ENCODE results near the gene CTSA. TPM values are rescaled to one million over a fixed set of nuclear protein-coding genes. Genes with fewer than 3 reads are reported as not detected.

The CTSA gene
- total and polyA plus RNA-seq, 9 of the 15 experiments (the other 6 are each of a cell fraction or from before 2014, with no cell fraction given): 8.8 to 61.7 (median 28.3) TPM

- no peak for TF ChIP-seq ZNF407 (IDR thresholded peaks at IDR 0.05; ENCODE audit: low read depth)
- TF ChIP-seq TCF3 (CRISPR knock-in tag; IDR thresholded peaks at IDR 0.05): no peak
- no peak for TF ChIP-seq LCOR (CRISPR knock-in tag; IDR thresholded peaks at IDR 0.05)
- 0 out of 2 replicates have a peak, but pooled peaks have one; percentile 45 for TF ChIP-seq ESRRA (IDR thresholded peaks at IDR 0.05; ENCODE audit: borderline replicate concordance, low read depth)
- no peak for TF ChIP-seq ELK1 (CRISPR knock-in tag; IDR thresholded peaks at IDR 0.05)
- no peak for TF ChIP-seq HINFP (tag; conservative IDR thresholded peaks at IDR 0.05; ENCODE audit: low read depth)
- TF ChIP-seq, protein P1, sequence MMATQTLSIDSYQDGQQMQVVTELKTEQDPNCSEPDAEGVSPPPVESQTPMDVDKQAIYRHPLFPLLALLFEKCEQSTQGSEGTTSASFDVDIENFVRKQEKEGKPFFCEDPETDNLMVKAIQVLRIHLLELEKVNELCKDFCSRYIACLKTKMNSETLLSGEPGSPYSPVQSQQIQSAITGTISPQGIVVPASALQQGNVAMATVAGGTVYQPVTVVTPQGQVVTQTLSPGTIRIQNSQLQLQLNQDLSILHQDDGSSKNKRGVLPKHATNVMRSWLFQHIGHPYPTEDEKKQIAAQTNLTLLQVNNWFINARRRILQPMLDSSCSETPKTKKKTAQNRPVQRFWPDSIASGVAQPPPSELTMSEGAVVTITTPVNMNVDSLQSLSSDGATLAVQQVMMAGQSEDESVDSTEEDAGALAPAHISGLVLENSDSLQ (IDR thresholded peaks at IDR 0.05): peak; percentile 75
- no peak for TF ChIP-seq SOX6 (IDR thresholded peaks at IDR 0.05)
- no peak for TF ChIP-seq ZNF324 (CRISPR knock-in tag; IDR thresholded peaks at IDR 0.05)
- no peak for TF ChIP-seq ZNF583 (CRISPR knock-in tag; IDR thresholded peaks at IDR 0.05)
- TF ChIP-seq SRSF1 (IDR thresholded peaks at IDR 0.05; ENCODE audit: low read depth, low read length): no peak
- TF ChIP-seq MTF1 (CRISPR knock-in tag; IDR thresholded peaks at IDR 0.05; ENCODE audit: borderline replicate concordance): no peak
Measured at GRCh38 chr20:45860560-45861220, 30.4 kb upstream of the CTSA start (continued).

Data from K562 (cell line).